Posterior vena cava (tissue), 2 donors: ENCODE measurements around the gene OR4Q2. TPM values are rescaled to one million over a fixed set of nuclear protein-coding genes. Genes with fewer than 3 reads are reported as not detected.
"Not testable (repeated sequence)": the region's sequence is repeated elsewhere in the genome, so short reads cannot be mapped to it uniquely, and the experiment has no call there.

Source experiments
- DNase-seq: peaks from one replicate; pipeline ENCODE4 v3.0.0-alpha.2; 2020; ENCODE audit warnings: low spot score
- intact Hi-C, 2 donors: fragments of 100-400 bp; cut with DNase I; formaldehyde crosslinking; loops; one replicate each; pipeline versions ENCODE4 v1.14.1 to v1.14.2; 2022 to 2023
- long read RNA-seq, 2 donors: library from polyadenylated mRNA; unstranded; transcript quantifications; one replicate each; pipeline ENCODE4 v2.0.0, GENCODE V29; 2020 to 2021
- total RNA-seq, 2 donors: library from RNA; stranded (reverse); fragmentation: NEBNext Ultra II Directional; extraction: Animal tissue kit (Norgen Biotek cat#: 25700); gene quantifications; one replicate each; pipeline ENCODE4 v1.2.1, GENCODE V29; 2021
- donor health status: DM: yes; HTN: yes; CAD: no.
- donor health status: DM: yes; HTN: yes; CAD: no.

The OR4Q2 gene
- total RNA-seq: not detected
- long read RNA-seq, donor 1: 0 reads
- long read RNA-seq, donor 2: 0 reads

DNA sequence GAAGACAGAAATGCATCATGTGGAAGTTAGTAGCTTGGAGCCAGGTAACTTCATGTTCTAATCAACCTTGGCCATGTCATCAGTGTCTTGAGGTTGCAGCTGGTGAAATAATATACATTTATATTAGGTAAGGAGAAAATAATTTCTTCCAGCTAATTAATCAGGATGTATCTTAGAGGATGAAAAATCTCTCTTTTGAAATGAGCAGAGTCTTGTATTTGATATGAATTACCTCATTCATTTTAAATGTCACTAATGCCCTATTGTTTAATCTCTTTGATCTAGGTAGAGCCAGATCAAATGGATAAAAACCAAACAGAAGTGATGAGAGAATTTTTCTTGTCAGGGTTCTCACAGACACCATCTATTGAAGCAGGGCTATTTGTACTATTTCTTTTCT is at the start of gene OR4Q2:
Gene OR4Q2 (plus strand): TSS at position 301 of the 400 bp plus-strand sequence.
- DNase-seq: no peak
- intact Hi-C loops: no loop called here

DNA sequence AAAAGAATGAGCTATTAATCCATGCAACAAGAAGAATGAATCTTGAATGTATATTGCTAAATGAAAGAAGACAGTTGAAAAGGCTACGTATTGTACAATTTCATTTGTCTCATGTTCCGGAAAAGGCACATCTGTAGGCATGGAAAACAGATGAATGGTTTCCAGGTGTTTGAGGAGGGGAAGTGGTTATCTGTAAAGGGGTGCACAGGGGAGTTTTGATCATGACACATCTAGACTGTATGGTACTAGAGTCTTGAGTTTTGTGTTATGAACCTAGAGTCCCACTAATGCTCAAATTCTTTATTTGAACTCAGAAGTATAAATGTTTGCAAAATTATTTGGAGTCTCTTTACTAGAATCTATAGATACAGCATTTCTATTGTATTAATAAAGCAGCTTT is 32.2 kb upstream of the OR4Q2 start:
- intact Hi-C loops, DNase-seq: not testable (repeated sequence)

DNA sequence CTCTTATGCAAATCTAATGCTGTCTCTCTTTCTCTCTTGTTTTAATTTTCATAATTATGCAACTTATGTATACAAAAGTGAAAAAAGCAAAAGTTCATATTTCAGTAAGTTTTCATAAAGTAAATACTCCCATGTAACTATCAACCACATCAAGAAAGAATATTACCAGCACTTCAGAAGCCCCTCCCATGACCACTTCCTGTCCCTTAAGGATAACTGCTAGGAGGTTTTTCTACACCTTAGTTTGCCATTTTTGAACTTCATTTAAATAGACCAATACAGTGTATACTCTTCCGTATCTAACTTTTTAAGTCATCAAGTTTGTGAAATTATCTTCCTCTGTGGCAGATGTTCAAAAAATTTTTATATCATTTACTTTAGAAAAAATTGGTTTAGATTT is 27.1 kb upstream of the OR4Q2 start:
- no peak for DNase-seq
- intact Hi-C loops: no loop called here

DNA sequence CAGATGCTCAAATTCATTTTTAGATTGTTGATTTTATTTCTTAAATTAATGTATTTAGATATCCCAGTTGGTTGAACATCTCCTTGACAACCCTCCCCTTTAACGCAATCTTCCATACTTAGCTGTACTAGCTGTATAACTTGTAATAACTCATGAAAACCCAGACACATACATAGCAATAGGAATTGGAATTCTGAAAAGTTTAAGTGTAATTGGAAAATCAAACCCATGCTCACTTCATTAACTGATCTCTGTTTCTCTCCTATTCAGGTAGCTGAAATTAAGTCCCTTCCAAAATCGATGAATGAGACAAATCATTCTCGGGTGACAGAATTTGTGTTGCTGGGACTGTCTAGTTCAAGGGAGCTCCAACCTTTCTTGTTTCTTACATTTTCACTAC is 26.7 kb upstream of the OR4Q2 start, which contains the start of gene OR4K15:
Gene OR4K15 (plus strand): TSS at position 301 of the 400 bp plus-strand sequence. CDS start 0 bp downstream, at position 301.
- intact Hi-C loops: no loop called here
- DNase-seq: no peak

DNA sequence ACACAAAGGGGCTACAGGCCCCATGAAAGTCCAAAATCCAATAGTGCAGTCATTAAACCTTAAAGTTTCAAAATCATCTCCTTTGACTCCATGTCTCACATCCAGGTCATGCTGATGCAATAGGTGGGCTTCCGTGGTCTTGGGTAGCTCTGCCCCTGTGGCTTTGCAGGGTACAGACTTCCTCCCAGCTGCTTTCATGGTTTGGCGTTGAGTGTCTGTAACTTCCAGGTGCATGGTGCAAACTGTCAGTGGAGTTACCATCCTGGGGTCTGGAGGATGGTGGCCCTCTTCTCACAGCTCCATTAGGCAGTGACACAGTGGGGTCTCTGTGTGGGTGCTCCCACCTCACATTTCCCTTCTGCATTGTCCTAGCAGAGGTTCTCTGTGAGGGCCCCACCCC is 8.5 kb upstream of the OR4Q2 start:
- intact Hi-C loops: no loop called here
- DNase-seq: no peak

DNA sequence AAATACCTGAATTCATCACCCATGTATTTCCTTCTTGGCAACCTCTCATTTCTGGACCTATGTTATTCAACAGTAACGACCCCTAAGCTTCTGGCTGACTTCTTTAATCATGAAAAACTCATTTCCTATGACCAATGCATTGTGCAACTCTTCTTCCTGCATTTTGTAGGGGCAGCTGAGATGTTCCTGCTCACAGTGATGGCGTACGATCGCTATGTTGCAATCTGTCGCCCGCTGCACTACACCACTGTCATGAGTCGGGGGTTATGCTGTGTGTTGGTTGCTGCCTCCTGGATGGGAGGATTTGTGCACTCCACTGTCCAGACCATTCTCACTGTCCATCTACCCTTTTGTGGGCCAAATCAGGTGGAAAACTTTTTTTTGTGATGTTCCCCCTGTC is 356 bp downstream of the OR4Q2 start:
- DNase-seq: no peak
- intact Hi-C loops: no loop called here

DNA sequence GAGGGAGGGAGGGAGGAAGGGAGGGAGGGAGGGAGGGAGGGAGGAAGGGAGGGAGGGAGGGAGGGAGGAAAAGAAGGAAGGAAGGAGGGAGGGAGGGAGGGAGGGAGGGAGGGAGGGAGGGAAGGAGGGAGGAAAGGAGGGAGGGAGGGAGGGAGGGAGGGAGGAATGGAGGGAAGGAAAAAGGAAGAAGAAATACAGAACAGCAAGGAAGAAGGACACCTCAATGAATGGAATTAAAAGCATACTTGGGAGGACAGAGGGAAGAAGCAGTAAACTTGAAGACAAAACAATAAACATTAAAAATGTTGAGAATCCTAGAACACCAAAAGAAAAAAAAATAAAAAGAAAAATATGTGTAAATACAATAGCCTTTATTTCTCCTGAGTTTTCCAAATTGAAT is 6.2 kb downstream of the OR4Q2 start:
- intact Hi-C loops: no loop called here
- DNase-seq: no peak

DNA sequence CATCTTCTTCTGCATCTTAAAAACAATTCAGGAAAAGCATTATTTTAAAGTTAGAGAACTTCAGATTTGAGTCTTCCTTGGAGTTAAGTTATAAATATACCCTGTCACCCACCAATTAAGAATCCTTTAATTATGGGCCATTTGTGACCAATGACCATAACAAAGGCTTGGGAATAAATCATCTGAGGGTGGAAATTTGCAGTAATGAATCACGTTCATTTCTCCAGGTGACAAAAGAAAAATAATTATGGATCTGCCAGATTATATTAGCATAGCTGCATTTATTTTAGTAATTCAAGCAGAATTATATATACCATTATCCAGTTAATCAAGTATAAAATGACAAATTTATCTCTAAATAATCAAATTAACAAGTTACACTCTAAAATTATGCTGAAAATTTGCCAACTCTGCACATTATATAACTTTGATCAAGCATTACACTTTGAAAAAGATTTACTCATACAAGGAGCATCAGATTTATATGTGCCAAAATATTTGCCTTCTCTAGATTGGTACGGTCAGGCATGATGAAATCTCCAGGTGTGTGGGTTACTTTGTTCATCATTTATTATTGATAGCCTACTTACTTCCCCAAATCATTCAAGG is 17.4 kb downstream of the OR4Q2 start, which contains the start of gene OR4K14:
Gene OR4K14 (minus strand): TSS at position 51 of the 609 bp plus-strand sequence. CDS start 4,114 bp downstream, outside the sequence.
- intact Hi-C loops: loop anchor here in 1 of 2 donors (10.0 kb wide), 1 partner anchor 1445 kb away; no protein-coding TSS in a partner anchor

DNA sequence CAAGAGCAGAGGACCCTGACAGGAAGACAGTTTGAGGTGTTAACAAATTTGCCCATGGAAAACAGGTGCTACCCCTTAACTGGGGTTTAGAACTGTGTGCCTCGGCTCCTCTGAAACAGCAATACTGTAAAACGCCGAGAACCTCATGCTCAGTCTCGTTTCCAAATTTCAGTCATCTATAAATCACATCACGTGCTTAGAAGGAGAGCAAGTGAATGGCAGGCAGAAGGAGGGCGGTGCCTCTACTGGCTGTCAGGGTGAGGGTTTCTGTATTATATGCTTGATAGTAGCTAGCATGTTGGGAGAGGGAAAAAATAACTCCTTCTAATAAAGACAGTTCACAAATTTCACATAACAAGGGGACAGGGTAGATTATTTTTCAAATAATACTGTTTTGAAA is 29.1 kb downstream of the OR4Q2 start:
- DNase-seq: no peak
- intact Hi-C loops: no loop called here

More for the DNA sequence above, 17.4 kb downstream of the OR4Q2 start, which contains the start of gene OR4K14:
- DNase-seq: no peak

DNA sequence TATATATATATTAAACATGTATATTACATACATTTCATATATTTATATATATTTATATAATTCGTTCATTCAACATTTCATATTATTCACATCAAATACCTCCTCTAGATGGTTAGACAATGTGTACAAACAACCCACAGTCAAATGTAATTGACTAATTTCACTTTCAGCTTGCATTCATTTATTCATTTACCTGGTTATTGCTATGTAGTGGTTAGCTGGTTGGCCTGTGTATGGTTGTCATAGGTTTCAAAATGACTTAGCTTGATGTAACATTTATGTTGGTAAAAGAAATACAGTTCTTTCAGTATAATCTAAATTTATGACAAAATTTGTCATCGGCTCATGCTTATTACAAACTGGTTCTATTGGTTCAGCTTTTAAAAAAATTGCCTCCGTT is 33.5 kb downstream of the OR4Q2 start:
- intact Hi-C loops: no loop called here

DNA sequence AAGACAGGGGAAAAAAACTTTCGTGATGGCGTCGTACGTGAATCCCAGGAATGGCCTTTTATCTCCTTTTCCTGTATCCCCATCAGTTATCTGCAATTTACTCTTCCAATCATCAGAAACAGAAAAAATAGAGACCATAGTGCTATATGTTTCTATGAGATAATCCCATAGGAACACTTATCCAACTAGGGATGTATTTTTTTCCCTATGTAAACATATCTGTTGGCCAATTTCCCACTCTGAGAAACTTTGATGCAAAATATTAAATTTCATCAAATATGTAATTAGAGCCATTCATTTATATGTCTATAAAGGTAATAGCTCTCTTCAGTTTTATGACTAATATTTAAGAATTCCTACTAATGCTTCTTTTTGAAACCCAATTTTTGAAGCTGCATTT is 34.0 kb downstream of the OR4Q2 start, which contains the start of gene OR4K13:
Gene OR4K13 (minus strand): TSS at position 101 of the 400 bp plus-strand sequence. CDS start 1,280 bp downstream, outside the sequence.
- DNase-seq: no peak
- intact Hi-C loops: no loop called here

More for the DNA sequence above, 33.5 kb downstream of the OR4Q2 start:
- no peak for DNase-seq

DNA sequence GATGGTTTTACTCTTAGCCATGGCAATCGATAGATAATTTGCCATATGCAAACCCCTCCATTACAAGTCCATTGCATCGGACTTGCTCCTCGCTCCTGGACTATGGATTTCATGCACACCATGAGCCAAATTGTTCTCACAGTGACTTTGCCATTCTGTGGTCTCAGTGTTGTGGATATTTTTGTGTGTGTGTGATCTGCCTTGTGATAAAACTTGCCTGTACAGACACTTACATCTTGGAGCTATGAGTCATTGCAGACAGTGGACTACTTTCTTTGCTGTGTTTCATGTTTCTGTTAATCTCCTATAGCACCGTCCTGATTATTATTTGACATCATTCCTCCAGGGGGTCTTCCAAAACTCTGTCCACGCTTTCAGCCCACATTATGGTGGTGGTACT is 42.3 kb downstream of the OR4Q2 start:
- intact Hi-C loops: no loop called here
- no peak for DNase-seq

DNA sequence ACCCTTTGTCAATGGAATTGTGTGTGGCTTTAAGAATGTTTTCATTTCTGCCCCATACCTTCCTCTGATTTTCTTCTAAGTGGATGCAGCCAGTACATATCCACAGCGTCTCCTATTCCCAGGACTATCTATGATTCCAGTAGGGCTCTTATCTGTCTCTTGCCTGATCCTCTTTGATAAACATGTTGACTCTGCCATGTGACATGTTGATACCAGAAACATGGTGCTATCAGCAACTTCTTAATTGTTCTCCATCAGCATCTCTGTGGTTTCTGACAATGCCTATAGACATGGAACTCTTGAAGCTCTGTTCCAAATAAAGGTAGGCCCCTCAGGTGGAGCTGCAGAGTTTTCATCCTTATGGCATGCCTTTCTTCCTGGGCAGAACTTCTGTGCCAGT is 46.2 kb downstream of the OR4Q2 start:
- intact Hi-C loops: no loop called here
- no peak for DNase-seq

Other genes with a start within 250 kb of the OR4Q2 start
- not detected for gene OR4M1, start 228.7 kb upstream of the OR4Q2 start, total RNA-seq
- gene OR4N2, start 198.4 kb upstream of the OR4Q2 start, total RNA-seq: not detected
- not detected for gene OR4K2, start 127.0 kb upstream of the OR4Q2 start, total RNA-seq
- gene OR4K5, start 81.6 kb upstream of the OR4Q2 start, total RNA-seq: not detected
- gene OR4K1, start 71.2 kb upstream of the OR4Q2 start, total RNA-seq: not detected
- not detected for gene OR4K15, start 26.6 kb upstream of the OR4Q2 start, total RNA-seq
- not detected for gene OR4K14, start 17.1 kb downstream of the OR4Q2 start, total RNA-seq
- not detected for gene OR4K13, start 33.9 kb downstream of the OR4Q2 start, total RNA-seq
- not detected for gene OR4L1, start 57.9 kb downstream of the OR4Q2 start, total RNA-seq
- not detected for gene OR4K17, start 108.6 kb downstream of the OR4Q2 start, total RNA-seq
- gene OR4N5, start 136.7 kb downstream of the OR4Q2 start, total RNA-seq: not detected
- gene OR11G2, start 188.7 kb downstream of the OR4Q2 start, total RNA-seq: not detected
- not detected for gene OR11H6, start 221.5 kb downstream of the OR4Q2 start, total RNA-seq
- not detected for gene OR11H7, start 226.8 kb downstream of the OR4Q2 start, total RNA-seq
- not detected for gene OR11H4, start 237.1 kb downstream of the OR4Q2 start, total RNA-seq